ENCODE data around the gene NCAM2.
A peak's percentile ranks its signal among the peaks of the same experiment; 100 is the strongest.

Gene NCAM2

GRCh38 chr21:21175798-21176334 is 177.7 kb downstream of the NCAM2 start:
- DNase-seq (ENCODE audit: low read depth): no peak

GRCh38 chr21:21177353-21177986 is 179.3 kb downstream of the NCAM2 start:
- no peak for DNase-seq (ENCODE audit: low read depth)

GRCh38 chr21:21179619-21180298 is 181.6 kb downstream of the NCAM2 start:
- DNase-seq (ENCODE audit: low read depth): no peak

- no peak for DNase-seq (ENCODE audit: low read depth)
Measured at GRCh38 chr21:21182401-21183010, 184.3 kb downstream of the NCAM2 start.

GRCh38 chr21:21183092-21183491 is 184.9 kb downstream of the NCAM2 start:
- DNase-seq (ENCODE audit: low read depth): peak; percentile 50

GRCh38 chr21:21184771-21185528 is 186.7 kb downstream of the NCAM2 start:
- DNase-seq (ENCODE audit: low read depth): no peak

- DNase-seq (ENCODE audit: low read depth): peak; percentile 29
Measured at GRCh38 chr21:21187579-21187978, 189.4 kb downstream of the NCAM2 start.

- no peak for DNase-seq (ENCODE audit: low read depth)
Measured at GRCh38 chr21:21188513-21189195, 190.4 kb downstream of the NCAM2 start.

GRCh38 chr21:21195417-21195943 is 197.3 kb downstream of the NCAM2 start:
- no peak for DNase-seq (ENCODE audit: low read depth)

- DNase-seq (ENCODE audit: low read depth): peak; percentile 20
Measured at GRCh38 chr21:21196087-21196486, 197.9 kb downstream of the NCAM2 start.

- no peak for DNase-seq (ENCODE audit: low read depth)
Measured at GRCh38 chr21:21196848-21197247, 198.6 kb downstream of the NCAM2 start.

GRCh38 chr21:21199342-21200102 is 201.3 kb downstream of the NCAM2 start:
- peak; percentile 31 for DNase-seq (ENCODE audit: low read depth)

- DNase-seq (ENCODE audit: low read depth): peak; percentile 98
Measured at GRCh38 chr21:21200103-21200938, 202.1 kb downstream of the NCAM2 start.

- DNase-seq (ENCODE audit: low read depth): peak; percentile 32
Measured at GRCh38 chr21:21200939-21201615, 202.9 kb downstream of the NCAM2 start.

- no peak for DNase-seq (ENCODE audit: low read depth)
Measured at GRCh38 chr21:21203822-21204339, 205.7 kb downstream of the NCAM2 start.

GRCh38 chr21:21204366-21204996 is 206.3 kb downstream of the NCAM2 start:
- DNase-seq (ENCODE audit: low read depth): no peak

GRCh38 chr21:21205604-21206003 is 207.4 kb downstream of the NCAM2 start:
- no peak for DNase-seq (ENCODE audit: low read depth)

- peak; percentile 21 for DNase-seq (ENCODE audit: low read depth)
Measured at GRCh38 chr21:21210552-21210951, 212.3 kb downstream of the NCAM2 start.
